Hematopoietic multipotent progenitor cell treated with erythropoietin and hydrocortisone succinate and interleukin-3 and kit ligand, for 17 days (in vitro differentiated cells): ENCODE results near the gene ZBTB3.
A peak's percentile ranks its signal among the peaks of the same experiment; 100 is the strongest.
"Not testable (repeated sequence)": the region's sequence is repeated elsewhere in the genome, so short reads cannot be mapped to it uniquely, and the experiment has no call there.

Experiments used
- DNase-seq: peaks from one replicate; pipeline ENCODE4 v3.0.0-alpha.2; 2015; ENCODE audit warnings: low spot score

The ZBTB3 gene

GRCh38 chr11:62757846-62758788 lies 4.2 kb upstream of the ZBTB3 start:
- peak; percentile 3 for DNase-seq

- peak; percentile 3 for DNase-seq
Observed at GRCh38 chr11:62755086-62755615, 1.2 kb upstream of the ZBTB3 start.

GRCh38 chr11:62752994-62753735 lies 795 bp downstream of the ZBTB3 start:
- DNase-seq, result peak; percentile 4

GRCh38 chr11:62752177-62752785 lies 1.7 kb downstream of the ZBTB3 start:
- peak; percentile 4 for DNase-seq

- DNase-seq, result not testable (repeated sequence)
Observed at GRCh38 chr11:62749931-62750330, 4.0 kb downstream of the ZBTB3 start.

GRCh38 chr11:62747475-62748160 lies 6.3 kb downstream of the ZBTB3 start:
- DNase-seq, result no peak

- DNase-seq, result no peak
Observed at GRCh38 chr11:62737196-62737595, 16.8 kb downstream of the ZBTB3 start.

GRCh38 chr11:62732830-62733229 lies 21.1 kb downstream of the ZBTB3 start:
- DNase-seq, result peak; percentile 56

- DNase-seq, result not testable (repeated sequence)
Observed at GRCh38 chr11:62730076-62730475, 23.9 kb downstream of the ZBTB3 start.

GRCh38 chr11:62728171-62728988 lies 25.6 kb downstream of the ZBTB3 start, which contains the start of gene TTC9C:
Gene TTC9C (plus strand): TSS chr11:62728486. CDS start chr11:62728849, 363 bp downstream.
- DNase-seq, result peak; percentile 88

- peak; percentile 98 for DNase-seq
Observed at GRCh38 chr11:62727872-62728170, 26.1 kb downstream of the ZBTB3 start.

- peak; percentile 99 for DNase-seq
Observed at GRCh38 chr11:62727165-62727871, 26.6 kb downstream of the ZBTB3 start, which contains the start of gene HNRNPUL2. Gene HNRNPUL2 (minus strand): TSS chr11:62727457. CDS start chr11:62727156, 301 bp downstream.

- no peak for DNase-seq
Observed at GRCh38 chr11:62726915-62727164, 27.1 kb downstream of the ZBTB3 start.

- no peak for DNase-seq
Observed at GRCh38 chr11:62726156-62726914, 27.6 kb downstream of the ZBTB3 start.

- peak; percentile 25 for DNase-seq
Observed at GRCh38 chr11:62725646-62726045, 28.3 kb downstream of the ZBTB3 start.

GRCh38 chr11:62724171-62724570 lies 29.8 kb downstream of the ZBTB3 start:
- peak; percentile 2 for DNase-seq

- peak; percentile 4 for DNase-seq
Observed at GRCh38 chr11:62721994-62722393, 32.0 kb downstream of the ZBTB3 start.

- peak; percentile 3 for DNase-seq
Observed at GRCh38 chr11:62719302-62719978, 34.5 kb downstream of the ZBTB3 start.

- no peak for DNase-seq
Observed at GRCh38 chr11:62716816-62717215, 37.1 kb downstream of the ZBTB3 start.
